ENCODE measurements around the gene PIBF1.
A peak's percentile ranks its signal among the peaks of the same experiment; 100 is the strongest.

Gene PIBF1

GRCh38 chr13:73058432-73058735 lies 276.5 kb downstream of the PIBF1 start:
- no peak for TF ChIP-seq CTCF (IDR thresholded peaks at IDR 0.05; ENCODE audit: borderline replicate concordance, insufficient read depth, low read depth, low read length)
- peak overlapping the region; percentile 33 for H3K4me3 ChIP-seq (ENCODE audit: low read depth, low read length)

GRCh38 chr13:73058736-73059459 lies 277.0 kb downstream of the PIBF1 start, which contains the start of gene KLF5:
Gene KLF5 (plus strand): TSS chr13:73059005. CDS start chr13:73059328, 323 bp downstream.
- TF ChIP-seq CTCF (IDR thresholded peaks at IDR 0.05; ENCODE audit: borderline replicate concordance, insufficient read depth, low read depth, low read length): 0 out of 2 replicates have a peak, but pooled peaks have one; percentile 14

GRCh38 chr13:73059460-73060250 lies 277.7 kb downstream of the PIBF1 start:
- TF ChIP-seq CTCF (IDR thresholded peaks at IDR 0.05; ENCODE audit: borderline replicate concordance, insufficient read depth, low read depth, low read length): no peak; the same call in 1 of the 2 replicates
- H3K4me3 ChIP-seq (ENCODE audit: low read depth, low read length): peak overlapping the region; percentile 51

More at GRCh38 chr13:73058736-73059459, 277.0 kb downstream of the PIBF1 start, which contains the start of gene KLF5:
- peak within 1 kb of the TSS; percentile 51 for H3K4me3 ChIP-seq (ENCODE audit: low read depth, low read length)

- peak overlapping the region; percentile 41 for H3K4me3 ChIP-seq (ENCODE audit: low read depth, low read length)
- no peak for TF ChIP-seq CTCF (IDR thresholded peaks at IDR 0.05; ENCODE audit: borderline replicate concordance, insufficient read depth, low read depth, low read length)
Observed at GRCh38 chr13:73060251-73061160, 278.6 kb downstream of the PIBF1 start.

- H3K4me3 ChIP-seq (ENCODE audit: low read depth, low read length): no peak overlapping the region
- TF ChIP-seq CTCF (IDR thresholded peaks at IDR 0.05; ENCODE audit: borderline replicate concordance, insufficient read depth, low read depth, low read length): no peak
Observed at GRCh38 chr13:73061473-73061872, 279.5 kb downstream of the PIBF1 start.

GRCh38 chr13:73061876-73062275 lies 279.9 kb downstream of the PIBF1 start:
- no peak overlapping the region for H3K4me3 ChIP-seq (ENCODE audit: low read depth, low read length)
- no peak for TF ChIP-seq CTCF (IDR thresholded peaks at IDR 0.05; ENCODE audit: borderline replicate concordance, insufficient read depth, low read depth, low read length)

All from GM12875 (cell line).